ENCODE measurements around the gene BEAN1. TPM values are rescaled to one million over a fixed set of nuclear protein-coding genes. Genes with fewer than 3 reads are reported as not detected.
A peak's percentile ranks its signal among the peaks of the same experiment; 100 is the strongest.

Gene BEAN1, protein sequence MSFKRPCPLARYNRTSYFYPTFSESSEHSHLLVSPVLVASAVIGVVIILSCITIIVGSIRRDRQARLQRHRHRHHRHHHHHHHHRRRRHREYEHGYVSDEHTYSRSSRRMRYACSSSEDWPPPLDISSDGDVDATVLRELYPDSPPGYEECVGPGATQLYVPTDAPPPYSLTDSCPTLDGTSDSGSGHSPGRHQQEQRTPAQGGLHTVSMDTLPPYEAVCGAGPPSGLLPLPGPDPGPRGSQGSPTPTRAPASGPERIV
- 1 to 10 TPM in 3 of 4 donors, under 1 TPM in 1; 0.72 to 4.8 (median 2.5) TPM for total RNA-seq

DNA sequence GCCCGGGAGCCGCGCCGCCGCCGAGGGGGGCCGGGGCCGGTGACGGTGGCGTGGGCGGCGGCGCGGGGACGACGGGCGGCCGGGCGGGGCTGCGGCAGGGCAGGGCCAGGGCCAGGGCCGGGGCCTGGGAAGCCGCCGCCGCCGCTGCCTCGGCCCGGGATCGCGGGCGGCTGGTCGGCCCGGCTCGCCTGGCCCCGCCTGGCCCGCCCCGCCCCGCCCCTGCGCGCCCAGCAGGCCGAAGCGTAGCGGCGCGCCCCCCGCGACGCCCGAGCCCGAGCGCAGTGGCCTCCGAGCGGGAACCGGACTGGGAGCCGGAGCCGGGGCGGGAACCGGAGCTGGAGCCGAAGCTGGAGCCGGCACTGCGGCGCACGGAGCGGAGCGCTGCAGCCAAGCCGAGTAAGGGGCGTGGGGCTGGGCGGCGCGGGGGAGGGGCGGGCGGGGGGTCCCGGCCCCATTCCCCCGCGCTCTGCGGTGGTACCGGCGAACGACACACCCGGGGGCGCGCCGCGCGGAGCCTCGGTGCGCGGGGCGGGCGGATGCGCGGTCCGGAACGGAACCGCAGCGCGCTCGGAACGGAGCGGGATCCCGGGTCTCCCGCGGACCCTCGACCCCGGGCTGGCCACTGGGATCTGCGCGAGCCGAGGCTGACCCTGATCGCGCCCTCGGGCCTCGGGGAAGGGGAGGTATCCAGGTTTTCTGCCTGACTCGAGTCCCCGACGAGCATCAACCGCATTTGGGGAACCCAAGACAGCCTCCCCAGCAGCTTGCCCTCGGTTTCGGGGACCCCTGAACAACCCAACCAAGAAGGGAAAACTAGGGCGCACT lies at the start of gene BEAN1:
Gene BEAN1 (plus strand): TSS at position 260 of the 825 bp plus-strand sequence. CDS start 10,382 bp downstream, outside the sequence.
- no peak for TF ChIP-seq CTCF (IDR thresholded peaks at IDR 0.05)
- TF ChIP-seq POLR2AphosphoS5 (IDR thresholded peaks at IDR 0.05), result no peak
- no peak for TF ChIP-seq EP300 (IDR thresholded peaks at IDR 0.05)
- no peak for TF ChIP-seq POLR2A (IDR thresholded peaks at IDR 0.05)
- Histone ChIP-seq H3K36me3 (no peaks in the 10 kb centered on the region), H3K4me1 (peaks cover 22% of the 10 kb centered on the region), H3K9me3 (no peaks in the 10 kb centered on the region), H3K4me3 (peak within 1 kb of the TSS; percentile 61), H3K27ac (no peak within 1 kb of the TSS), H3K27me3 (peaks cover 34% of the 10 kb centered on the region)
- DNase-seq (ENCODE audit: low spot score in 2 of 2), result peak in 1 of 2 donors; percentile 66
- WGBS, result under 1% methylated on average over 25 of the region's 118 CpGs

DNA sequence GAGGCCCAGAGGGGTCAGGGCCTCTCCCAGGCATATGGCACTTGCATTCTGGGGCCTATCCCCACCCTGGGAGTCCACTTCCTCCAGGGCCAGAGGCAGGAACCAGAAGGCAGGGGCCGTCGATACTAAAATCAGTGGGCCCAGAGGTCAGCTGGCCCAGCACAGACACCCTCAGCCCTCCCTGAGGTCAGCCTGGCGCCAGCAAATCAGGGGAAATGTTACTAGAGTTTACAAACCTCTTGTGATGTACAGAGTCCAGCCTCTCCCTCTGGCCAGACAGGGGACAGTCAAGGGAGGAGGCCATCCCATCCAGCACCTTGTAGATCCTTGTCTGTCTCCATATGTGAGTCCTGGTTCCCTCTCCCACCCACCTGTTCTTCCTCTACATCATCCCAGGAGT lies 49.8 kb upstream of the BEAN1 start:
- no peak overlapping the region for H3K27ac ChIP-seq

DNA sequence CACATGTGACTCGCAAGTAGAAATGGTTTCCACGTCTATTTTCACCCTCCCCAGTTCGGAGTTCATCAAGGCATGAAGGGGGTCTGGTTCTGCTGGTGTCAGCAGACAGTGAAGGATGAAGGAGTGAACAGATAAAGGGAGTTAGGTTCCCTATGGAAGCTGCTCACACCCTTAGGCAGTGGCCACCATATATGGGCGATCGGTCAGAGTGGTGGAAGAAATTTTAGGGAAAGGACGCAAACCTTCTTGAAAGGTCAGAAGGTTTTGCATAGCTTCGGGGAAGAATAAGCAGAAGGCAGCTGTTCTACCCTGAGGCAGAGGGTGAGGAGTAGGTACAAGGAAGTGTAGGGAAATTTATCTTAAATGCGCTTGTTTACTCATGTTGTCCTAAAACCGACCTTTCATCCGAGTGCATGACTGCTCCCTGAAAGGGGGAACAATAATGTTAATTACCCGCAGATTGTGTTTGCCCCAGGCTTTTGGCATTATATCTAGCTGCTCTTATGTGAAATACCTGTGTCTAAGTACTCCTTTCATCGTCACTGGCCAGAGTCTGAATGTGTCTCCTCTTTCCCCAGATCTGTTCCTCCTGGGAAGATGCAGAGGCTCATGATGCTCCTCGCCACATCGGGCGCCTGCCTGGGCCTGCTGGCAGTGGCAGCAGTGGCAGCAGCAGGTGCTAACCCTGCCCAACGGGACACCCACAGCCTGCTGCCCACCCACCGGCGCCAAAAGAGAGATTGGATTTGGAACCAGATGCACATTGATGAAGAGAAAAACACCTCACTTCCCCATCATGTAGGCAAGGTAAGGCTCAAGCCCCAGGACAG lies 48.1 kb upstream of the BEAN1 start:
- no peak for DNase-seq (ENCODE audit: low spot score in 2 of 2)
- no peak overlapping the region for H3K4me3 ChIP-seq
- no peaks in the 10 kb centered on the region for H3K9me3 ChIP-seq
- 52% methylated on average over 18 of the region's 18 CpGs for WGBS
- TF ChIP-seq CTCF (IDR thresholded peaks at IDR 0.05) (no peak), POLR2AphosphoS5 (IDR thresholded peaks at IDR 0.05) (no peak), EP300 (IDR thresholded peaks at IDR 0.05) (no peak), POLR2A (IDR thresholded peaks at IDR 0.05) (no peak)
- peaks cover 8% of the 10 kb centered on the region for H3K4me1 ChIP-seq
- H3K36me3 ChIP-seq, result no peaks in the 10 kb centered on the region
- no peaks in the 10 kb centered on the region for H3K27me3 ChIP-seq
- no peak overlapping the region for H3K27ac ChIP-seq

More for the DNA sequence above, 49.8 kb upstream of the BEAN1 start:
- DNase-seq (ENCODE audit: low spot score in 2 of 2), result no peak
- H3K27me3 ChIP-seq, result no peaks in the 10 kb centered on the region
- 100% methylated on average over 2 of the region's 3 CpGs for WGBS
- no peak for TF ChIP-seq CTCF (IDR thresholded peaks at IDR 0.05)
- no peak for TF ChIP-seq EP300 (IDR thresholded peaks at IDR 0.05)
- no peak for TF ChIP-seq POLR2A (IDR thresholded peaks at IDR 0.05)
- H3K4me3 ChIP-seq, result no peak overlapping the region
- H3K36me3 ChIP-seq, result no peaks in the 10 kb centered on the region
- no peaks in the 10 kb centered on the region for H3K9me3 ChIP-seq
- H3K4me1 ChIP-seq, result no peaks in the 10 kb centered on the region

DNA sequence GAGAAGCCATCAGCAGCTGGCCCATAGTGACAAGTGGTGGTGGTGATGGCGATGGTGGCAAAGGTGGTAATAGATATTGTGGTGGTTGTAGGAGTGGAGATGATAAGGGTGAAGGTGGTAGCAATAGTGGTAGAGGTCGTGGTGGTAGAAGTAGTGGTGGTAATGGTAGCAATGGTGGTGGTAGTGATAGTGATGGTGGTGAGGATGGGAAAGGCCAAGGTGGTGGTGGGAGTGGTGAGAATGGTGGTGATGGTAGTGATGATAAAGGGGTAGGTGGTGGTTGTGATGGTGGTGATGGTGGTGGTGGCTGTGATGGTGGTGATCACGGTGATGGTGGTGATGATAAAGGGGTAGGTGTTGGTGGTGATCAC lies 47.5 kb upstream of the BEAN1 start:
- Histone ChIP-seq H3K36me3 (no peaks in the 10 kb centered on the region), H3K27ac (no peak overlapping the region), H3K9me3 (no peaks in the 10 kb centered on the region), H3K4me1 (peaks cover 8% of the 10 kb centered on the region), H3K4me3 (no peak overlapping the region), H3K27me3 (no peaks in the 10 kb centered on the region)
- 90% methylated on average over 3 of the region's 3 CpGs for WGBS
- TF ChIP-seq POLR2A (IDR thresholded peaks at IDR 0.05) (no peak), EP300 (IDR thresholded peaks at IDR 0.05) (no peak), POLR2AphosphoS5 (IDR thresholded peaks at IDR 0.05) (no peak), CTCF (IDR thresholded peaks at IDR 0.05) (no peak)
- DNase-seq (ENCODE audit: low spot score in 2 of 2), result no peak

Measured in suprapubic skin (tissue), 4 donors.